ENCODE results near the gene HAO2. TPM values are rescaled to one million over a fixed set of nuclear protein-coding genes. Genes with fewer than 3 reads are reported as not detected.

The HAO2 gene
- total and polyA plus RNA-seq, 12 donors, result 0.17 to 4.8 (median 0.86) TPM; not detected in 4

DNA sequence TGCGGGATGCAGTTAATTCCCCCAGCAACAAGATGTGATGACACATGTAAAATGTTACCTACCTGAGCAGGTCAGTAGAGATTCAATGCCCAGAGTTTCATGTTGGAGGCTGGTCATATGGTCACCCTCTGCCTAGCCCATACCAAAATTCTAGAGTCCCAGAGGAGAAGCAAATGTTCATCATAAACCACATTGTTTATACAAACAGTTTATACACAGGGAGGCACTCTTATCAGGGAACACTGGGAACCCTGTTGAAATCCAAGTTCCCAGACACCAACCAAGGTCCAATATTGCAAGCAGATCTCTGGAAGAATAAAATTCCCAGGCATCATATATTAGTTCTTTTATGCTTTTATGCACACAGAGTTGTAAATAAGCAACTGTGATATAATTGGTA, 10.5 kb downstream of the HAO2 start:
- H3K36me3 ChIP-seq (replicated peaks in 1 of 2), result no peaks in the 10 kb centered on the region
- no peak for DNase-seq
- 77 to 100% (median 94%) methylated on average over 1 of the region's 1 CpG for WGBS, 4 donors

DNA sequence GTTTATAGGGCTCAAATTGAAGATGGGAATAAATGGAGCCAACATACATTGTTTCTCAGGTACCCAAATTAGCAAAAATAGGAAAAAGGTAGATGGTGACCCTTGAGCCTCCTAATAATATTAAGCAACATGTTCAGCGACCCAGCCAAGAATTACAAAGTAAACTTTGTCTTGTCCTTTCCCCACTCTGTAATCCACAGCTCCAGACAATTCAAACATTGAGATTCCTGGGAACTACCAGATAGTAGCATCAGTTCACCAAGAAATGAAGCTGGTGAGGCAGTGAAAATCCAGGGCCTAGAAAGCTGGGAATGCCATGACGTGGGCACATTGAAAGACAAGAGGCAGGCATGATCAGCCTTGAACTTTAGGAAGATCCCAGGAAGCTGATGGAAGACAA, 11.7 kb downstream of the HAO2 start:
- Histone ChIP-seq H3K27me3 (no peaks in the 10 kb centered on the region), H3K27ac (no peak overlapping the region), H3K4me1 (replicated peaks in 1 of 2) (peaks cover 0 to under 1% of the 10 kb centered on the region in 2 donors), H3K4me3 (no peak overlapping the region), H3K36me3 (replicated peaks in 1 of 2) (no peaks in the 10 kb centered on the region), H3K9me3 (replicated peaks in 1 of 3) (no peaks in the 10 kb centered on the region)
- intact Hi-C loops (cut with DNase I), result no loop called here
- 75 to 91% (median 79%) methylated on average over 2 of the region's 2 CpGs for WGBS, 4 donors
- no peak for TF ChIP-seq POLR2A (IDR thresholded peaks at IDR 0.05)
- TF ChIP-seq, protein P1, sequence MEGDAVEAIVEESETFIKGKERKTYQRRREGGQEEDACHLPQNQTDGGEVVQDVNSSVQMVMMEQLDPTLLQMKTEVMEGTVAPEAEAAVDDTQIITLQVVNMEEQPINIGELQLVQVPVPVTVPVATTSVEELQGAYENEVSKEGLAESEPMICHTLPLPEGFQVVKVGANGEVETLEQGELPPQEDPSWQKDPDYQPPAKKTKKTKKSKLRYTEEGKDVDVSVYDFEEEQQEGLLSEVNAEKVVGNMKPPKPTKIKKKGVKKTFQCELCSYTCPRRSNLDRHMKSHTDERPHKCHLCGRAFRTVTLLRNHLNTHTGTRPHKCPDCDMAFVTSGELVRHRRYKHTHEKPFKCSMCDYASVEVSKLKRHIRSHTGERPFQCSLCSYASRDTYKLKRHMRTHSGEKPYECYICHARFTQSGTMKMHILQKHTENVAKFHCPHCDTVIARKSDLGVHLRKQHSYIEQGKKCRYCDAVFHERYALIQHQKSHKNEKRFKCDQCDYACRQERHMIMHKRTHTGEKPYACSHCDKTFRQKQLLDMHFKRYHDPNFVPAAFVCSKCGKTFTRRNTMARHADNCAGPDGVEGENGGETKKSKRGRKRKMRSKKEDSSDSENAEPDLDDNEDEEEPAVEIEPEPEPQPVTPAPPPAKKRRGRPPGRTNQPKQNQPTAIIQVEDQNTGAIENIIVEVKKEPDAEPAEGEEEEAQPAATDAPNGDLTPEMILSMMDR (IDR thresholded peaks at IDR 0.05), result no peak
- no peak for DNase-seq

More for the DNA sequence above, 10.5 kb downstream of the HAO2 start:
- Histone ChIP-seq H3K27ac (no peak overlapping the region), H3K27me3 (no peaks in the 10 kb centered on the region), H3K9me3 (replicated peaks in 1 of 3) (no peaks in the 10 kb centered on the region), H3K4me1 (replicated peaks in 1 of 2) (peaks cover 9 to 11% of the 10 kb centered on the region in 2 donors), H3K4me3 (no peak overlapping the region)
- TF ChIP-seq, protein P1 (IDR thresholded peaks at IDR 0.05), result no peak
- TF ChIP-seq POLR2A (IDR thresholded peaks at IDR 0.05), result no peak
- intact Hi-C loops (cut with DNase I), result no loop called here

DNA sequence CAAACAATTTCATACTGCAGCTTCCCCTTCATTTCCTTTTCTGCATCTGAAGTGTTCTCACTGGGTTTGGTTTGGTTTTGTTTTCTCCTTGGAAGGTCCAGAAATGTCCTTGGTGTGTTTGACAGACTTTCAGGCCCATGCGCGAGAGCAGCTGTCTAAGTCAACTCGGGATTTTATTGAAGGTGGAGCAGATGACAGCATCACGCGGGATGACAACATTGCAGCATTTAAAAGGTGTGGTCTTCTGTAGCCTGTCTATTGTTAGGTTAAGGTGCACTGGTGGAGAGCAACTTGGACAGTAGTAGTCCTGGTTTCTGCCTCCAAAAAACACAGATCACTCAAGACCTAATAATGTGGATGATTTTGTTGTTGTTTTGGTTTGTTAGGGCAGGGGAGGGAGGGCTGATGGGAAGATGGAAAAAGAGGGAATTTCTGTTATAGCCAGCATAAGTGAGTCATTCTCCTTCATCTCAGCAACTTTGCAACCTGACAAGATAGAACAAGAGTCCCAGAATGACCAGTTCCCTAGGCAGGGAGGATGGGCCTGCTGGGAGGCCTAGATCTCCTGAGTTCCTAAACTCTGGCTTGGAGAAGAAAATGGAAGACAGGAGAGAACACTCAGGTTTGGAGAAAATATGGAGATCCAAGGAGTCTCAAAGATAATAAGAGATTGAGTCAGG, 12.5 kb downstream of the HAO2 start:
- TF ChIP-seq, protein P1 (IDR thresholded peaks at IDR 0.05), result no peak
- no peak for TF ChIP-seq POLR2A (IDR thresholded peaks at IDR 0.05)
- no peak for DNase-seq
- no peak overlapping the region for H3K27ac ChIP-seq
- H3K27me3 ChIP-seq, result no peaks in the 10 kb centered on the region
- WGBS, 4 donors, result 73 to 82% (median 80%) methylated on average over 5 of the region's 5 CpGs
- peaks cover 0 to 9% of the 10 kb centered on the region in 2 donors for H3K4me1 ChIP-seq (replicated peaks in 1 of 2)
- no peaks in the 10 kb centered on the region for H3K36me3 ChIP-seq (replicated peaks in 1 of 2)
- no peaks in the 10 kb centered on the region for H3K9me3 ChIP-seq (replicated peaks in 1 of 3)
- H3K4me3 ChIP-seq, result no peak overlapping the region
- intact Hi-C loops (cut with DNase I), result no loop called here

DNA sequence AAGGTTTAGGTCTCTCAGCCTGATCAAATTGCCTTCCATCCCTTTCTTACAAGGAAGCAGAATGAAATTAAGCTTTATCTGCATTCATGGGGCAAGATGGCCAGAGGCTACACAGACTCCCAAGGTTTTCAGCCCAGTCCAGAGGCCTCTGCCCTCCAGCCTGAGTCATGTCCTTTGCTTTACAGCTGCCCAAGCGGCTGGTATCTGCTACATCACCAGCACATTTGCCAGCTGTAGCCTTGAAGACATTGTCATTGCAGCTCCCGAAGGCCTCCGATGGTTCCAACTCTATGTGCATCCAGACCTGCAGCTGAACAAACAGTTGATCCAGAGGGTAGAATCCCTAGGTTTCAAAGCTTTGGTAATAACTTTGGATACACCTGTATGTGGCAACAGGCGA, 16.0 kb downstream of the HAO2 start:
- peak overlapping the region in 1 of 5 donors; percentile 46 for H3K27ac ChIP-seq
- H3K27me3 ChIP-seq, result no peaks in the 10 kb centered on the region
- H3K4me1 ChIP-seq (replicated peaks in 1 of 2), result peaks cover 0 to 11% of the 10 kb centered on the region in 2 donors
- H3K36me3 ChIP-seq (replicated peaks in 1 of 2), result no peaks in the 10 kb centered on the region
- TF ChIP-seq, protein P1 (IDR thresholded peaks at IDR 0.05), result no peak
- 53 to 64% (median 61%) methylated on average over 3 to 4 of the region's 4 CpGs for WGBS, 4 donors
- no peak overlapping the region for H3K4me3 ChIP-seq
- no peaks in the 10 kb centered on the region for H3K9me3 ChIP-seq (replicated peaks in 1 of 3)
- peak; percentile 28 to 75 (median 64) for DNase-seq
- intact Hi-C loops (cut with DNase I), result no loop called here

Measured in adrenal gland (tissue), 12 donors.